Measurements from ENCODE around the gene GLDC. TPM values are rescaled to one million over a fixed set of nuclear protein-coding genes. Genes with fewer than 3 reads are reported as not detected.

GLDC gene
- total RNA-seq, 4 donors from 2014 or later = 1.1 to 21.6 (median 10.2) TPM

DNA sequence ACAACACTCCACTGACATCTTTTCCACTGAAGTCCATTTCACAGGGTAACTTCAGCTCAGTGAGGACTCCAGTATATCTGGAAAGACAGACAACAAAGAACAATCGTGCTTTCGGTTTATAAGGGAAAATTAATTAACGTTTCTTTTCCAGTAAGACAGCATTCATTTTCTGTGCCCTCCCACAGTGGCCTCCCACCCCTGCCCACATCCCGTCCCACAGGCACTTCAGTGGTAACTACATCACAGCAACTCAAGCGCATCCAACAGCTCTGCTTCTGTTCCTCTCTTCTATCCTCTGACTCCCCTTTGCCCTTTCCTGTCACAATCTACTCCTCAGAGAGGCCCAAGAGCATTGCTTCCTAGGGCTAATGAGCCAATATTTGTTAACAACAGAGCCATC is 40.3 kb downstream of the GLDC start:
- TF ChIP-seq POLR2A (IDR thresholded peaks at IDR 0.05) = no peak
- TF ChIP-seq, protein P1, sequence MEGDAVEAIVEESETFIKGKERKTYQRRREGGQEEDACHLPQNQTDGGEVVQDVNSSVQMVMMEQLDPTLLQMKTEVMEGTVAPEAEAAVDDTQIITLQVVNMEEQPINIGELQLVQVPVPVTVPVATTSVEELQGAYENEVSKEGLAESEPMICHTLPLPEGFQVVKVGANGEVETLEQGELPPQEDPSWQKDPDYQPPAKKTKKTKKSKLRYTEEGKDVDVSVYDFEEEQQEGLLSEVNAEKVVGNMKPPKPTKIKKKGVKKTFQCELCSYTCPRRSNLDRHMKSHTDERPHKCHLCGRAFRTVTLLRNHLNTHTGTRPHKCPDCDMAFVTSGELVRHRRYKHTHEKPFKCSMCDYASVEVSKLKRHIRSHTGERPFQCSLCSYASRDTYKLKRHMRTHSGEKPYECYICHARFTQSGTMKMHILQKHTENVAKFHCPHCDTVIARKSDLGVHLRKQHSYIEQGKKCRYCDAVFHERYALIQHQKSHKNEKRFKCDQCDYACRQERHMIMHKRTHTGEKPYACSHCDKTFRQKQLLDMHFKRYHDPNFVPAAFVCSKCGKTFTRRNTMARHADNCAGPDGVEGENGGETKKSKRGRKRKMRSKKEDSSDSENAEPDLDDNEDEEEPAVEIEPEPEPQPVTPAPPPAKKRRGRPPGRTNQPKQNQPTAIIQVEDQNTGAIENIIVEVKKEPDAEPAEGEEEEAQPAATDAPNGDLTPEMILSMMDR (IDR thresholded peaks at IDR 0.05) = no peak
- intact Hi-C loops (cut with DNase I) = no loop called here
- Histone ChIP-seq H3K36me3 (no peaks in the 10 kb centered on the region), H3K4me1 (no peaks in the 10 kb centered on the region), H3K4me3 (no peak overlapping the region), H3K27me3 (no peaks in the 10 kb centered on the region), H3K9me3 (no peaks in the 10 kb centered on the region), H3K27ac (no peak overlapping the region)
- no peak for DNase-seq
- 61 to 83% methylated on average over 5 of the region's 5 CpGs for WGBS, 2 donors

DNA sequence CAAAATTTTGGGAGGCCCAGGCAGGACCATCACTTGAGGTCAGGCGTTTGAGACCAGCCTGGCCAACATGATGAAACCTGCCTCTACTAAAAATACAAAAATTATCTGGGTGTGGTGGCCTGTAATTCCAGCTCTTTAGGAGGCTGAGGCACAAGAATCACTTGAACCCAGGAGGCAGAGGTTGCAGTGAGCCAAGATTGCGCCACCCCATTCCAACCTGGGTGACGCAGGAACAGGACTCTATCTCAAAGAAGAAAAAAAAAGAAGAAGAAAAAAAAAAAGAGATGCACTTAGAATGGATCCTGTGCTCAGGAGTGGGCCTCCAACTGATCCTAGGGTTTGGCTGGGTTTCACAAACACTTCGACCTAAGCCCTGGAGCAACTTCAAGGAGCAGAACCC is 45.1 kb downstream of the GLDC start:
- WGBS, 2 donors = 74% methylated on average over 4 of the region's 4 CpGs
- H3K27ac ChIP-seq = no peak overlapping the region
- DNase-seq = no peak
- no peaks in the 10 kb centered on the region for H3K27me3 ChIP-seq
- no peaks in the 10 kb centered on the region for H3K36me3 ChIP-seq
- H3K9me3 ChIP-seq = no peaks in the 10 kb centered on the region
- TF ChIP-seq, protein P1 (IDR thresholded peaks at IDR 0.05) = no peak
- no peak for TF ChIP-seq POLR2A (IDR thresholded peaks at IDR 0.05)
- intact Hi-C loops (cut with DNase I) = no loop called here
- no peak overlapping the region for H3K4me3 ChIP-seq
- no peaks in the 10 kb centered on the region for H3K4me1 ChIP-seq

DNA sequence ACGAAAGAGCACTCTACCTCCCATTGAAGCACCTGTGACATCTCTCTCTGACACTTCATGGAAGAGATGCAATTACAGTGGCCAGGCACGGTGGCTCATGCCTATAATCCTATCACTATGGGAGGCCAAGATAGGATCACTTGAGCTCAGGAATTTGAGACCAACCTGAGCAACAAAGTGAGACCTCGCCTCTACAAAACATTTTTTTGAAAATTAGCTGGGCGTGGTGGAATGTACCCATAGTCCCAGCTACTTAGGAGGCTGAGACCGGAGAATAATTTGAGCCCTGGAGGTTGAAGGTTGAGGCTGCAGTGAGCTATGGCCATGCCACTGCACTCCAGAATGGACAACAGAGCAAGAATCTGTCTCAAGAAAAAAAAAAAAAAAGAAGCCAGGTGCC is 45.5 kb downstream of the GLDC start:
- TF ChIP-seq POLR2A (IDR thresholded peaks at IDR 0.05) = no peak
- TF ChIP-seq, protein P1 (IDR thresholded peaks at IDR 0.05) = no peak
- Histone ChIP-seq H3K27me3 (no peaks in the 10 kb centered on the region), H3K27ac (no peak overlapping the region), H3K4me1 (no peaks in the 10 kb centered on the region), H3K4me3 (no peak overlapping the region), H3K9me3 (no peaks in the 10 kb centered on the region), H3K36me3 (no peaks in the 10 kb centered on the region)
- intact Hi-C loops (cut with DNase I) = no loop called here
- no peak for DNase-seq
- WGBS, 2 donors = 85 to 92% methylated on average over 5 of the region's 5 CpGs

DNA sequence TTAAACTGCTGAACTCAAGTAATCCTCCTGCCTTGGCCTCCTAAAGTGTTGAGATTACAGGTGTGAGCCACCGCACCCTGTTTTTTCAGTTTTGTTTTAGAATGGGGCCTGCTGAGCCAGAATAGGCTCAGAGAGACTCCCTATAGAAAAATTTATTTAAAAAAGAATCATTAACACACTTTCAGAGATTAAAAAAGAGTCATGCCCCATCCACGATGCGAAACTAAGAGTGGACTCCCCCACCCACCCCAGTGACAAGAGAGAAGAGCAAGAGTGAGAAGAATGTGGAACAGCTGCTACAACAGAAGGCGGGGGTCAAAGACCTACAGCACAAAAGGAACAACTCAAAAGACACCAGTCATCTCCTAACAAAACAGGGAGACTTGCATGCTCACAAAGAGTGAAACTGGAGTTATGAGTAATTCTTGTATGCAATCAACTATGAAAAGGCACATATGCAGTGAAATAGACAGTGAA is 47.2 kb downstream of the GLDC start:
- intact Hi-C loops (cut with DNase I) = no loop called here
- Histone ChIP-seq H3K27ac (no peak overlapping the region), H3K9me3 (no peaks in the 10 kb centered on the region), H3K36me3 (no peaks in the 10 kb centered on the region), H3K4me3 (no peak overlapping the region), H3K27me3 (no peaks in the 10 kb centered on the region), H3K4me1 (no peaks in the 10 kb centered on the region)
- DNase-seq = no peak
- WGBS, 2 donors = 53 to 73% methylated on average over 4 of the region's 4 CpGs
- TF ChIP-seq POLR2A (IDR thresholded peaks at IDR 0.05) = no peak
- TF ChIP-seq, protein P1 (IDR thresholded peaks at IDR 0.05) = no peak

DNA sequence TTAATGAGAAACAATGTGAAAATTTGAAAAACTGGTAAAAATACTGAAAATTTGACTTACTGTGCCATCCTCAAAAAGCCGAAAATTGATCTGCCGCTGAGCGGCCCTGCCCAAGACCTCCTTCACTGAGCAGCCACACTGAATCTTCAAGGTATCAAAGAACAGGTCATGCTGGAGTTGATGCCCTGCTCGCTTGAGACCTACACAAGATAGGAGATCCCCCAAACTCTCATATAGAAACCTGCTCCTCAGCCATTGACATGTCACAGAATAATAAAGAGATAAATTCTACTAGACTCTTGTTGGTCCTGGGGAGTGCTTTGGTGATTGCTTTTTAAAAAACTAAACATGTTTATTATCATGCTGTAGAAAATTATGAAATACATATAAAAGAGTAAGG is 52.7 kb downstream of the GLDC start:
- no peaks in the 10 kb centered on the region for H3K9me3 ChIP-seq
- TF ChIP-seq, protein P1 (IDR thresholded peaks at IDR 0.05) = no peak
- no peak for TF ChIP-seq POLR2A (IDR thresholded peaks at IDR 0.05)
- no peak overlapping the region for H3K27ac ChIP-seq
- no peak overlapping the region for H3K4me3 ChIP-seq
- no peaks in the 10 kb centered on the region for H3K4me1 ChIP-seq
- no peak for DNase-seq
- intact Hi-C loops (cut with DNase I) = no loop called here
- 88 to 93% methylated on average over 4 of the region's 4 CpGs for WGBS, 2 donors
- H3K36me3 ChIP-seq = no peaks in the 10 kb centered on the region
- H3K27me3 ChIP-seq = no peaks in the 10 kb centered on the region
